ENCODE measurements around the gene DNAJB2.

Gene DNAJB2

GRCh38 chr2:219277703-219278654 lies 1.2 kb upstream of the DNAJB2 start:
- no peak for TF ChIP-seq POLR2AphosphoS5 (IDR thresholded peaks at IDR 0.05; ENCODE audit: low read depth, low read length)
- 0 out of 2 replicates have a peak, but pooled peaks have one; percentile 32 for TF ChIP-seq POLR2A (IDR thresholded peaks at IDR 0.05; ENCODE audit: low read depth, low read length)
- DNase-seq (ENCODE audit: insufficient read length) = no peak
- no peak for FAIRE-seq

- no peak for TF ChIP-seq TAF1 (IDR thresholded peaks at IDR 0.05; ENCODE audit: borderline replicate concordance, low read depth, low read length)
- TF ChIP-seq POLR2A (IDR thresholded peaks at IDR 0.05; ENCODE audit: low read depth, low read length) = no peak
- no peak for TF ChIP-seq POLR2AphosphoS5 (IDR thresholded peaks at IDR 0.05; ENCODE audit: low read depth, low read length)
- DNase-seq (ENCODE audit: insufficient read length) = no peak
- no peak for FAIRE-seq
Observed at GRCh38 chr2:219278655-219279150, 463 bp upstream of the DNAJB2 start.

GRCh38 chr2:219279916-219280516 lies 850 bp downstream of the DNAJB2 start:
- TF ChIP-seq POLR2A (IDR thresholded peaks at IDR 0.05; ENCODE audit: low read depth, low read length) (no peak), TAF1 (IDR thresholded peaks at IDR 0.05; ENCODE audit: borderline replicate concordance, low read depth, low read length) (no peak), POLR2AphosphoS5 (IDR thresholded peaks at IDR 0.05; ENCODE audit: low read depth, low read length) (no peak)
- FAIRE-seq = no peak

DNA sequence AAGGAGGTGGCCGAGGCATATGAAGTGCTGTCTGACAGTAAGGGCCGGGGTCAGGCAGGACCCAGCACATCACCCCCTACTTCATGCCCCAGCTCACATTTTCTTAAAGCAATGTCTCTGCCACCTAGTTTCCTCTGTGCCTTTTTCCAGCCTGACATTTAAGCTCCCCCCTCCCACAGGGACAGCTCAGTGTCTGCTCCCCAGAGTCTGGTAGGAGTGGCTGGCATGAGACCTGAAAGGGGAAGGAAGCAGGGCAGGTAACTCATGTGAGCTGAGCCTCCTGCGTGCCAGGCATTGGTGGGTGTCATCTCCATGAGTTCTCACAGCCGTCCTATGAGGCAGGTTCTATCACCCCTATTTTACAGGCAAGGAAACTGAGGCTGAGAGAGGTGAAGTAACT lies 1.5 kb downstream of the DNAJB2 start:
- TF ChIP-seq POLR2AphosphoS5 (IDR thresholded peaks at IDR 0.05; ENCODE audit: low read depth, low read length) (no peak), TAF1 (IDR thresholded peaks at IDR 0.05; ENCODE audit: borderline replicate concordance, low read depth, low read length) (no peak), POLR2A (IDR thresholded peaks at IDR 0.05; ENCODE audit: low read depth, low read length) (no peak)
- FAIRE-seq = no peak
- DNase-seq (ENCODE audit: insufficient read length) = no peak

More at GRCh38 chr2:219279916-219280516, 850 bp downstream of the DNAJB2 start:
- DNase-seq (ENCODE audit: insufficient read length) = no peak

DNA sequence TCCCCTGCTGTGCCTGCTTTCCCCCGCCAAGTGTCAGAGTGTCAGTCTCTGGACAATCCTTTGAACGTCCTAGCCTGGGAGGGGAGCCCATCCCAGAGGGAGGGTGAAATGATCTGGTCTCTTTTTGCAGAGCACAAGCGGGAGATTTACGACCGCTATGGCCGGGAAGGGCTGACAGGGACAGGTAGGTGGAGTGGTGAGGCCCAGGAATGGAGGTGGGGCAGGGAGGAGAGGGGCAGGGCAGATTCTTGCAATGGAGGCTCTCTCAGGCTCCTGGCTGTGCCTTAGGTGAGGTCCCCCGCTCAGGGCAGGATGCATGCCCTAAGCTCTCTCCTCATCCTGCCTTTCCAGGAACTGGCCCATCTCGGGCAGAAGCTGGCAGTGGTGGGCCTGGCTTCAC lies 2.4 kb downstream of the DNAJB2 start:
- no peak for DNase-seq (ENCODE audit: insufficient read length)
- FAIRE-seq = no peak
- TF ChIP-seq POLR2AphosphoS5 (IDR thresholded peaks at IDR 0.05; ENCODE audit: low read depth, low read length) = no peak
- no peak for TF ChIP-seq TAF1 (IDR thresholded peaks at IDR 0.05; ENCODE audit: borderline replicate concordance, low read depth, low read length)
- TF ChIP-seq POLR2A (IDR thresholded peaks at IDR 0.05; ENCODE audit: low read depth, low read length) = no peak

- no peak for FAIRE-seq
- no peak for TF ChIP-seq POLR2A (IDR thresholded peaks at IDR 0.05; ENCODE audit: low read depth, low read length)
- TF ChIP-seq POLR2AphosphoS5 (IDR thresholded peaks at IDR 0.05; ENCODE audit: low read depth, low read length) = no peak
- no peak for TF ChIP-seq TAF1 (IDR thresholded peaks at IDR 0.05; ENCODE audit: borderline replicate concordance, low read depth, low read length)
- no peak for DNase-seq (ENCODE audit: insufficient read length)
Observed at GRCh38 chr2:219282375-219282774, 3.2 kb downstream of the DNAJB2 start.

DNA sequence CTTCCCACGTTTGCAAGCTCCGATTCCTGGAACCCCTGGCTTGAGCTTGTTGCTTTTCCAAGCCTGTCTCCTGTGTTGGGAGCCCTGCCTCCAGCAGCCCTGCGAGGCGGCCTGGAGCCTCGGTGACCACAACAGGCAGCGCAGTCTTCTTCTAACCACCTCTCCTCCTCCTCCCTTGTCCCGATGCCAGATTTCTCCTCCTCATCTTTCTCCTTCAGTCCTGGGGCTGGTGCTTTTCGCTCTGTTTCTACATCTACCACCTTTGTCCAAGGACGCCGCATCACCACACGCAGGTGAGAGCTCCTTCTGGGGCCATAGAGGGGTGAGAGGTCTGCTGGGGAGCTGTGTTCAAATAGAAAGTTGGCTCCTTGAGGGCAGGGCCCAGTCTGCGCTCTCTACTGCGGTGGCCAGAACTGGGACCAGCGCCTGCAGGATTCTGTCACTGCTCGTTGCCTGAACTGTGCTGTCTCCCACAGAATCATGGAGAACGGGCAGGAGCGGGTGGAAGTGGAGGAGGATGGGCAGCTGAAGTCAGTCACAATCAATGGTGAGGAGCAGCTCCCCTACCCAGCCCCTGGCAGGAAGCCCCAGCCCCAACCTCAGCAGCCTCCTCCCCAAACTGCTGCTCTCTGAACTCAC lies 3.9 kb downstream of the DNAJB2 start:
- FAIRE-seq (no peak), DNase-seq (ENCODE audit: insufficient read length) (no peak)
- no peak for TF ChIP-seq TAF1 (IDR thresholded peaks at IDR 0.05; ENCODE audit: borderline replicate concordance, low read depth, low read length)
- no peak for TF ChIP-seq POLR2A (IDR thresholded peaks at IDR 0.05; ENCODE audit: low read depth, low read length)
- TF ChIP-seq POLR2AphosphoS5 (IDR thresholded peaks at IDR 0.05; ENCODE audit: low read depth, low read length) = no peak

- TF ChIP-seq POLR2AphosphoS5 (IDR thresholded peaks at IDR 0.05; ENCODE audit: low read depth, low read length) = no peak
- no peak for TF ChIP-seq POLR2A (IDR thresholded peaks at IDR 0.05; ENCODE audit: low read depth, low read length)
- TF ChIP-seq TAF1 (IDR thresholded peaks at IDR 0.05; ENCODE audit: borderline replicate concordance, low read depth, low read length) = no peak
- no peak for FAIRE-seq
Observed at GRCh38 chr2:219284501-219285372, 5.6 kb downstream of the DNAJB2 start.

GRCh38 chr2:219285373-219285735 lies 6.2 kb downstream of the DNAJB2 start:
- FAIRE-seq = no peak
- no peak for DNase-seq (ENCODE audit: insufficient read length)
- no peak for TF ChIP-seq POLR2AphosphoS5 (IDR thresholded peaks at IDR 0.05; ENCODE audit: low read depth, low read length)

More at GRCh38 chr2:219284501-219285372, 5.6 kb downstream of the DNAJB2 start:
- DNase-seq (ENCODE audit: insufficient read length) = no peak

DNA sequence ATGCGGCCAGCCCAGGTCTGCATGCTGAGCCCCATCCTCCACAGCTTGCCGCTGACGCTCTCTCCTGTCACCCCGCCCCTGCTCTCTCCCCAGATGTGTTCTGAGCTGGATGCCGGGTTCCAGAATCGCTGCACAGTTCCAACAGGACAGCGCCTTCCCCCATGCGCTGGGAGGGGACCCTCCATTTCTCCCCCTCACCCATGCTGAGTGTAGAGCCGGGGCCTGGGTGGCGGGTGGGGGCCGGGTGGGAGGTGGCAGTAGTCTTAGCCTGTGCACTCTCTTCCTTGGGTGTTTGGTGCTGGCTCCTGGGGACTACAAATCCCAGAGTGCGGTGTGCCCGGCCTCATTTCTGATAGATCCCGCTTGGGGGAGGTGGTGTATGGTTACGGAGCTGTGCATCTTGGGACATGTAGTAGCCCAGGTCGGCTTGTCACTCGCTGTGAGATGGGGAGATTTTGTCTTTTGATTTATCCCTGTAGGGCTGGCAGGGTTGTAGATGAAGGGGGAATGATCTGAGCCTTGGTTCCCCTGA lies 6.8 kb downstream of the DNAJB2 start:
- DNase-seq (ENCODE audit: insufficient read length) = no peak
- TF ChIP-seq POLR2A (IDR thresholded peaks at IDR 0.05; ENCODE audit: low read depth, low read length) (no peak), POLR2AphosphoS5 (IDR thresholded peaks at IDR 0.05; ENCODE audit: low read depth, low read length) (no peak), TAF1 (IDR thresholded peaks at IDR 0.05; ENCODE audit: borderline replicate concordance, low read depth, low read length) (no peak)
- no peak for FAIRE-seq
